ENCODE data around the gene SLC16A3. TPM values are rescaled to one million over a fixed set of nuclear protein-coding genes. Genes with fewer than 3 reads are reported as not detected.

SLC16A3 gene
- total RNA-seq, 1 donor from 2014 or later: 81.9 TPM

DNA sequence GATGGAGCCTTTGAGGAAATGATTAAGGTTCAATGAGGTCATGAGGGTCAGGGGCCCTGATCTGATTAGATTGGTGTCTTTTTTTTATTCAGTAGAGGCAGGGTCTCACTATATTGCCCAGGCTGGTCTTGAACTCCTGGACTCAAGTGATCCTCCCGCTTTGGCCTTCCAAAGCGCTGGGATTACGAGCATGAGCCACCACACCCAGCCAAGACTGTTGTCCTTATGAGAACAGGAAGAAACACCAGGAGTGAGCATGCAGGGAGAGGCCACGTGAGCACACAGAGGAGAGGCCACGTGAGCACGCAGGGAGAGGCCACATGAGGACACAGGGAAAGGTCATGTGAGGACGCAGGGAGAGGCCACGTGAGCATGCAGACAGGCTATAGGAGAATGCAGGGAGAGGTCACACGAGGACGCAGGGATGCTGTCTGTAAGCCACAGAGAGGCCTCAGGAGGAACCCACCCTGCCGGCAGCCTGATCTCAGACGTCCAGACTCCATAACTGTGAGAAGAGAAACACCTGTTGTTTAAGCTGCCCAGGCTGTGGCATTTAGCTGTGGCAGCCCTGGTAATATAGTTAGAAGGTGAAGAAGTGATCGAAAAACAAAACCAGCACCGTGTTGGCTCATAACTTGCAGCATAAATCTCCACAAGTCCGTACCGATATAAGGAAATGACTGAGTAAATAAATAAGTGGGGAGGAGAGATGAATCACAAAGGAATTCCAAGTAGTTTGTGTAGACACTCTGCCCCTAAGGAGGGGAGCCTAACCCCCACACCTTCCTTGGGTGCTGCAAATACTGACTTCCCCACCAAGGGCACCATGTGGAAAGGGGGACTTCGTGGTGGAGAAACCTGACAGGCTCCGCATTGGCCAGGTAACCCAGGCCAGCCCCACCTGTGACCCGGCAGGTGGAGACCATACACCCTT is 59.3 kb downstream of the SLC16A3 start:
- ATAC-seq (peak; percentile 63 to 83), DNase-seq (peak; percentile 93)
- intact Hi-C loops (cut with DNase I): no loop called here
- Histone ChIP-seq H3K36me3 (no peaks in the 10 kb centered on the region), H3K4me3 (no peak overlapping the region), H3K27ac (peak overlapping the region; percentile 71), H3K9me3 (no peaks in the 10 kb centered on the region), H3K27me3 (ENCODE audit: low read depth) (no peaks in the 10 kb centered on the region), H3K4me1 (peaks cover 48% of the 10 kb centered on the region)
- TF ChIP-seq, protein P1, sequence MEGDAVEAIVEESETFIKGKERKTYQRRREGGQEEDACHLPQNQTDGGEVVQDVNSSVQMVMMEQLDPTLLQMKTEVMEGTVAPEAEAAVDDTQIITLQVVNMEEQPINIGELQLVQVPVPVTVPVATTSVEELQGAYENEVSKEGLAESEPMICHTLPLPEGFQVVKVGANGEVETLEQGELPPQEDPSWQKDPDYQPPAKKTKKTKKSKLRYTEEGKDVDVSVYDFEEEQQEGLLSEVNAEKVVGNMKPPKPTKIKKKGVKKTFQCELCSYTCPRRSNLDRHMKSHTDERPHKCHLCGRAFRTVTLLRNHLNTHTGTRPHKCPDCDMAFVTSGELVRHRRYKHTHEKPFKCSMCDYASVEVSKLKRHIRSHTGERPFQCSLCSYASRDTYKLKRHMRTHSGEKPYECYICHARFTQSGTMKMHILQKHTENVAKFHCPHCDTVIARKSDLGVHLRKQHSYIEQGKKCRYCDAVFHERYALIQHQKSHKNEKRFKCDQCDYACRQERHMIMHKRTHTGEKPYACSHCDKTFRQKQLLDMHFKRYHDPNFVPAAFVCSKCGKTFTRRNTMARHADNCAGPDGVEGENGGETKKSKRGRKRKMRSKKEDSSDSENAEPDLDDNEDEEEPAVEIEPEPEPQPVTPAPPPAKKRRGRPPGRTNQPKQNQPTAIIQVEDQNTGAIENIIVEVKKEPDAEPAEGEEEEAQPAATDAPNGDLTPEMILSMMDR (IDR thresholded peaks at IDR 0.05): no peak

Small RNA genes within 50 kb of the gene (microRNA-seq; reads per million reads assigned to microRNA genes)
- not detected for gene MIR6787 (ENCODE audit: borderline number of aligned reads)

Other genes starting within 250 kb of the SLC16A3 start
- gene CENPX, start 206.2 kb upstream of the SLC16A3 start, total RNA-seq: 43.8 TPM
- 17.3 TPM for gene LRRC45, start 205.7 kb upstream of the SLC16A3 start, total RNA-seq
- gene RAC3, start 197.4 kb upstream of the SLC16A3 start, total RNA-seq: 2.8 TPM
- gene DCXR, start 191.3 kb upstream of the SLC16A3 start, total RNA-seq: 133 TPM
- gene RFNG, start 177.2 kb upstream of the SLC16A3 start, total RNA-seq: 35.1 TPM
- gene GPS1, start 177.1 kb upstream of the SLC16A3 start, total RNA-seq: 71.5 TPM
- gene DUS1L, start 163.2 kb upstream of the SLC16A3 start, total RNA-seq: 85.1 TPM
- gene FASN, start 130.8 kb upstream of the SLC16A3 start, total RNA-seq: 302 TPM
- 63.4 TPM for gene CCDC57, start 16.2 kb upstream of the SLC16A3 start, total RNA-seq
- 146 TPM for gene CSNK1D, start 44.7 kb downstream of the SLC16A3 start, total RNA-seq
- gene CD7, start 88.6 kb downstream of the SLC16A3 start, total RNA-seq: 7.1 TPM
- gene SECTM1, start 104.7 kb downstream of the SLC16A3 start, total RNA-seq: 44.5 TPM
- gene TEX19, start 130.2 kb downstream of the SLC16A3 start, total RNA-seq: not detected
- gene UTS2R, start 142.7 kb downstream of the SLC16A3 start, total RNA-seq: not detected
- gene HEXD, start 189.3 kb downstream of the SLC16A3 start, total RNA-seq: 60.2 TPM
- 27.1 TPM for gene OGFOD3, start 189.5 kb downstream of the SLC16A3 start, total RNA-seq
- 132 TPM for gene CYBC1, start 221.7 kb downstream of the SLC16A3 start, total RNA-seq
- 54.9 TPM for gene NARF, start 229.7 kb downstream of the SLC16A3 start, total RNA-seq